Stimulated activated CD4-positive, alpha-beta T cell treated with anti-CD3 and anti-CD28 coated beads, TNF-alpha, amount 100 ng/mL, for 48 hours (primary cell): ENCODE data around the gene GZMM.
A peak's percentile ranks its signal among the peaks of the same experiment; 100 is the strongest.
"Not testable (repeated sequence)": the region's sequence is repeated elsewhere in the genome, so short reads cannot be mapped to it uniquely, and the experiment has no call there.

Experiments
- DNase-seq, 3 donors: peaks; one replicate each; pipeline ENCODE4 v3.0.0-alpha.2; 2020; ENCODE audit warnings: low read depth in 3 of 3

GZMM gene

DNA sequence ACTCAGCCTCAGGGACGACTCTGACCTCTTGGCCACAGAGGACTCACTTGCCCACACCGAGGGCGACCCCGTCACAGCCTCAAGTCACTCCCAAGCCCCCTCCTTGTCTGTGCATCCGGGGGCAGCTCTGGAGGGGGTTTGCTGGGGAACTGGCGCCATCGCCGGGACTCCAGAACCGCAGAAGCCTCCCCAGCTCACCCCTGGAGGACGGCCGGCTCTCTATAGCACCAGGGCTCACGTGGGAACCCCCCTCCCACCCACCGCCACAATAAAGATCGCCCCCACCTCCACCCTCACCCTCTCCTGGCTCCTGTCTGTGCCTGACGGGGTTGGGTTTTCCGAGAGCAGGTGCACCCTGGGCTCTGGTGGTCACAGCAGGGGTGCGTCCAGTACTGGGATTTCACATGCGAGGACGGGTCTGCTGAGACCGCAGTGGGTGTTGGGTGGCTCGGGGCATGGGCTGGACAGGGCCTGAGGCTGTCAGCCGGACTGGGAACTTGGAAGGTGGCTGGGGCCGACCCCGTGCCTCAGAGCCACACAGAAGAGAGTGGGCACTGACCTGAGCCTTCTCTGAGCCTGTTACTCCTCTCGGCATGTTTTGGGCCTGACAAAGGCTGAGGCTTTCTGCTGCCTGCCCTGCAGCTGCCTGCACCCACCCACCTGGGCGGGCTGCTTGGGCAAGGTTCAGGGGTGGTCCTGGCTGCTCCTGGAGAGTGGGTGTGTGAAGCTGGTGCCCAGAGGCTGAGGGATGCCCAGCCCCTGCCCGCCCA is 39.5 kb downstream of the GZMM start:
- DNase-seq = no peak

DNA sequence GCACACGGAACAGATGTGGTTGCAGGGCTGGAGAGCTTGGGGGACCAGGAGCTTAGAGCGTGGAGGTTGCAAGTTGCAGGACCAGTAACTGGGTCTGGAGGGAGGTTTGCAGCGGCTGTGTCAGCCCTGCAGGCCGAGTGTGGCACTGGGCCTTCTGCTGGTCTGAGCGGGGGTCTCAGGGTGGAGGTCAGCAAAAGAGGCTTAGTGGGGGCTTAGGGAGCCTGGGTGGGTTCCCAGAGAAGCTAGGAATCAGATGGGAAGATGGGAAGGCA is 40.1 kb downstream of the GZMM start:
- no peak for DNase-seq

DNA sequence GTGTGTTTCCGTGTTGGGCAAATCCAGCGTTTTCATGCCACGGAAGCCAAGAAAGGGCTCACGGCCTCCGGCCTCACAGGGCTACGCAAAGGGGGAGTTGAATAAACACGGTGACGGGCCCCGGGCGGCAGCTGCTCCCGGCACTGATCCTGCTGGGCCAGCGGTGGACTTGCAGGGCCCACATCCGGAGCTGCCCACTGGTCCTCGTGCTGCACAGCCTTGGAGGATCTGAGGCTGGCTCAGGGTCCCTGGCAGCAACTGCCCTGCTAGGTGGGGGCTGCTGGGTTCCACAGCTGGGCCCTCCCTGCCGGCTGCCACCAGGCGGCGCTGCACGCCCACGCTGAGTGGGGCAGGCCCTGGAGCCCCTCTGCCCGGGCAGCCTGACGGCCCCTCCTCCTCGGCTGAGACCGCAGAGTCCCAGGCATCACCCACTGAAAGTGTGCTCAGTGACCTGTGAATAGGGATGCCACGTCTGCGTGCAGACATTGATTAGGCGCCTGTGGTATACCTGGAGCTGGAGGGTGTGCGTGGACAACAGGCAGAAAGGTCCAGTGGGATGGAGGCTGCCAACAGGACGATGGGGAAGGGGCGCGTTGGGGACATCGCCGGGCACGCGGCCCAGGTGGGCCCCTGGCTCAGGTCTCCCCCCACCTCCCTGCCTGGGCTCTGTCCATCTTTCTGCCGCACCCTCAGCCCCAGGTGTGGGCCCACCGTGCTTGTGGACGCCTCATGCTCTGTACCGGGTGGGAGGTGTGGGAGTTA is 40.6 kb downstream of the GZMM start:
- DNase-seq = peak in 2 of 3 donors; percentile 38 to 63

DNA sequence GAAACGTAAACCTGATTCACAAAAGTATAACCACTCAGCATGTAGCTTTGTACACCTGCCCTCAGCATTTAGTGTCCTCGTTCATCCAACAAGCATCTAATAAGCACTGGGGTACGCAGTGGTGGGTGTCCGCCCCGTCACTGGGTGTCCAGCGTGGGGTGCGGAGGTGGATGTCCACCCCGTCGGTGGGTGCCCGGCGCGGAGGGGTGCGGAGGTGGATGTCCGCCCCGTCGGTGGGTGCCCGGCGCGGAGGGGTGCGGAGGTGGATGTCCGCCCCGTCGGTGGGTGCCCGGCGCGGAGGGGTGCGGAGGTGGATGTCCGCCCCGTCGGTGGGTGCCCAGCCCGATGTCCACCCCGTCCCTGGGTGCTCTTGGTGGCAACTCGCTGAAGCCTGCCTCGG is 41.3 kb downstream of the GZMM start:
- DNase-seq = not testable (repeated sequence)

DNA sequence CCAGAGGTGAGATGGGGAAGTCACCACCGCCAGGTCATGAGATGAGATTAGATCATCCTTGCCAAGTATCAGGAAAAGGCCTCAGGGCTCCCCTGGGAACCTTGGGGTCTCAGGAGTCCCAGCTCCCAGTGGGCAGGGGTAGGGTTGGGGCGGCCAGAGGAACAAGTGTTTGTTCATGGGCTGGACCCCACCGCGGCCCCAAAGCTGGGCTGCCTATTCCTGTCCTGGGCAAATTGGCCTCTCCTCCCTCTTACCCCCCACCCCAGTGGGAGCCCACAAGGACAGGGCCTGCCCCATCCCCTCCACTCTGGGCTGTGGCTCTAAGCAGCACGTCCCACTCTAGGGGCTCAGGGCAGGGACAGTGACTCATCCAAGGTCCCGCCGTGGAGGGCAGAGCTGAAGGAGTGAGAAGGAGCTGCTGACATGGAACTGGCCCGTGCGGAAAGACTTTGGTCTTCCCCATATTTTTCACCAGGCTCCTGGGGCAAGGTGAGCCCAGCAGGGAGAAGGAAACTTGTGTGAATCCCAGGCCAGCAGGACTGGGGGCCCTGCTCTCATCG is 41.8 kb downstream of the GZMM start:
- DNase-seq = no peak

DNA sequence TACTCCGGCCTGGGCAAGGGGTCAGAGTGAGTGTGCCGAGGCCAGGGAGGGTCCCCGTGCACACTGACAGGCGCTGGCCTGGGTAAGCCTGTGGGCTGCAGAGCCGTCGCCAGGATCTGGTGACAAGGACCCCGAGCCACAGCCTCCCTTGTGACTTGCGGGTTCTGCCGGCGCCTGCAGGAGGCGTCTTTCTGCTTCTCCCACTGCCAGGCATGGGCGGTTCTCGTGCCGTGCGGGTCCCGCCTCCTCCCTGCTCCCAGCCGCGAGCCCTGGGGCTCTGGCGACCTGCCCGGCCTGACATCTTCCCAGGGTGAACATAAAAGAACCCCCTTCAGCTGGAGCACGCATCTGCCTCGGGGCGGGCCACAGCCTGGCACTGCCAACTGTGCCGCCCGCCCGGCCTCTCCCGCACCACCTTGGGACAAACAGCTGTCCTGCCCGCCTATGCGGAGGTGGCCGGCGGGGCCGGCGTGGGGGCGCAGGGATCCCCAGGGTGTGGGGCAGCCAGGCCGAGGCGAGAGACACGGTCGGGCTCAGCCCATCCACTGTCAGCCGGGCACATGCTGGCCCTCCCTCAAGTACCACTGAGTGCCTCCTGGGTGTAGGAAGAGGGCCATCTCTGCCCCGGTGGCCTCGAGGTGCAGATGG is 44.4 kb downstream of the GZMM start:
- DNase-seq = peak in 2 of 3 donors; percentile 43 to 67

DNA sequence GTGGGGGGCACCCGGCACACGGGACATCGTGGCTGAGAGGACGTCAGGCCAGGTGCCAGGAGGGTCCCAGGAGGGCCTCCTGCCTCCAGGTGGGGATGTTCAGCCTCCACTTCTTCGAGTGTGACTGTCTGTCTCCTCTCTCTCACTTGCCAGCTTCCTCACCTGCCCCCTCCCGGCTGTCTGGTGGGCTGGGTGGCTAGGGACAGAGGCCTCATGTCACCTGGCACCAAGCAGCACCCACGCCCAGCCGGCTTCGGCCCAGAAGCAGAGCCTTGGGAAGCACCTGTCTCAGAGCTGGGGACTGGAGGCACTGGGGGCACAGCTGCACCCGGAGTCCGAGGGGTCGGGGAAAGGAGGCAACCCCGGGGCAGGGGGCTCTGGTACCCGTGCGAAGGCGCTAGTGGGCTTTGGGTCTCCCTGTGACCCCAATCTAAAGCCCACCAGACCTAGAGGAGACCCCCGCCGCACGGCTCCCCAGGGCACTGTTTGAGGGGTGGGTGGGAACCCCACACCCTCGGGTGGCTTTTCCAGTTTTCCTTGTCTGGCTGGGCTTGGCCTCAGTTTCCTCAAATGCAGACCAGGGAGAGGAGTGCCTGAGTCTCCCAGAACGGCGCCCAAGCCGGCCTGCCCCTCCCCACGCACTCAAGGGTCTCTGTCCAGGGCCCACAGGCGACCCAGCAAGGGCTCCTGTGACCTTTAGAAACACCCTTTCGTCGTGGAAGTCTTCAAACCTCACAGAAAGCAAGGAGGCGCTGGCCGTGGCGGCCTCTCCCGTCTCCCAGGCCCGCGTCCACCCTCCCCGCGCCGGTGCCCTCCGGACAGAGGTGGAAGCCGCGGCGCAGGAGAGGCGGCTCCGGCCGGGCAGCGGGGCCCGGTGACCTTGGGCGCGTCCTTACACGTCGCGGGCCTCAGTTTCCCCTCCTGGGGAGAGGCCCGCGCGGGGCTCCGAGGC is 45.2 kb downstream of the GZMM start:
- DNase-seq = no peak

DNA sequence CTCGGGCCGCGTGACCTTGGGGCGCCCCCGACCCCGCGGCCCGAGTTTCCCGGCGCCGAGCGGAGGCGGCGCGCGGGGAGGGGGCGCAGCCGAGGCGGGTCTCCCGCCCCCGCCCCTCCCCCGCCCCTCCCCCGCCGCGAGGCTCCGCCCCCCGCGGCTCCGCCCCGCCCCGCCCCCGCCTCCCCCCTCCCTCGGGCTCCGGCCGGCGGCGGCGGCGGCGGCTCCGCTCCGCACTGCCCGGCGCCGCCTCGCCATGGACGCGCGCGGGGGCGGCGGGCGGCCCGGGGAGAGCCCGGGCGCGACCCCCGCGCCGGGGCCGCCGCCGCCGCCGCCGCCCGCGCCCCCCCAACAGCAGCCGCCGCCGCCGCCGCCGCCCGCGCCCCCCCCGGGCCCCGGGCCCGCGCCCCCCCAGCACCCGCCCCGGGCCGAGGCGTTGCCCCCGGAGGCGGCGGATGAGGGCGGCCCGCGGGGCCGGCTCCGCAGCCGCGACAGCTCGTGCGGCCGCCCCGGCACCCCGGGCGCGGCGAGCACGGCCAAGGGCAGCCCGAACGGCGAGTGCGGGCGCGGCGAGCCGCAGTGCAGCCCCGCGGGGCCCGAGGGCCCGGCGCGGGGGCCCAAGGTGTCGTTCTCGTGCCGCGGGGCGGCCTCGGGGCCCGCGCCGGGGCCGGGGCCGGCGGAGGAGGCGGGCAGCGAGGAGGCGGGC is 46.0 kb downstream of the GZMM start, which contains the start of gene HCN2:
Gene HCN2 (plus strand): TSS at position 189 of the 703 bp plus-strand sequence. CDS start 65 bp downstream, at position 254.
- DNase-seq = no peak

DNA sequence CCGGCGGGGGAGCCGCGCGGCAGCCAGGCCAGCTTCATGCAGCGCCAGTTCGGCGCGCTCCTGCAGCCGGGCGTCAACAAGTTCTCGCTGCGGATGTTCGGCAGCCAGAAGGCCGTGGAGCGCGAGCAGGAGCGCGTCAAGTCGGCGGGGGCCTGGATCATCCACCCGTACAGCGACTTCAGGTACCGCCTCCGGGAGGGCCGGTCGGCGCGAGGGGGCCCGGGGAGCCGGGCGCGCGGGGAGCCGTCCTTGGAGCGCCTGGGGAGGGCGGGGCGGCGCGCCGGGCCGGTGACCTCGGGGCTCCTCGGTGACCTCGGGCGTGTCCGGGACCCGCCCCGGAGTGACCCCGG is 46.5 kb downstream of the GZMM start:
- no peak for DNase-seq

DNA sequence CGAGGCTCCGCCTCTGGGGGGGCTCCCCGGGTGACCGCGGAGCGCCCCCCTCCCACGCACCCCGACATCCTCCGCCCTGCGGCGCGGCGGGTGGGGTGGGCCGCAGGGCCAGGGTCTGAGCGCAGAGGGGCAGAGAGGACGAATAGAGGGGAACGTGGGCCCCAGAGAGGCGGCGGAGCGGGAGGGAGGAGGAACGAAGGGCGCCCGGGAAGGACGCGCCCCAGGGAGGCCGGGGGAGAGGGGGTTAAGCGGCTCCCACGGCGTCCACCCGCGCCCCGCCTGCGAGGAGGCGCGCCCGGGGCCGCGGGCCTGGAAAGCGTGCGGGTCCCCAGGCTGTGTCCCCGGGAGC is 46.9 kb downstream of the GZMM start:
- no peak for DNase-seq

DNA sequence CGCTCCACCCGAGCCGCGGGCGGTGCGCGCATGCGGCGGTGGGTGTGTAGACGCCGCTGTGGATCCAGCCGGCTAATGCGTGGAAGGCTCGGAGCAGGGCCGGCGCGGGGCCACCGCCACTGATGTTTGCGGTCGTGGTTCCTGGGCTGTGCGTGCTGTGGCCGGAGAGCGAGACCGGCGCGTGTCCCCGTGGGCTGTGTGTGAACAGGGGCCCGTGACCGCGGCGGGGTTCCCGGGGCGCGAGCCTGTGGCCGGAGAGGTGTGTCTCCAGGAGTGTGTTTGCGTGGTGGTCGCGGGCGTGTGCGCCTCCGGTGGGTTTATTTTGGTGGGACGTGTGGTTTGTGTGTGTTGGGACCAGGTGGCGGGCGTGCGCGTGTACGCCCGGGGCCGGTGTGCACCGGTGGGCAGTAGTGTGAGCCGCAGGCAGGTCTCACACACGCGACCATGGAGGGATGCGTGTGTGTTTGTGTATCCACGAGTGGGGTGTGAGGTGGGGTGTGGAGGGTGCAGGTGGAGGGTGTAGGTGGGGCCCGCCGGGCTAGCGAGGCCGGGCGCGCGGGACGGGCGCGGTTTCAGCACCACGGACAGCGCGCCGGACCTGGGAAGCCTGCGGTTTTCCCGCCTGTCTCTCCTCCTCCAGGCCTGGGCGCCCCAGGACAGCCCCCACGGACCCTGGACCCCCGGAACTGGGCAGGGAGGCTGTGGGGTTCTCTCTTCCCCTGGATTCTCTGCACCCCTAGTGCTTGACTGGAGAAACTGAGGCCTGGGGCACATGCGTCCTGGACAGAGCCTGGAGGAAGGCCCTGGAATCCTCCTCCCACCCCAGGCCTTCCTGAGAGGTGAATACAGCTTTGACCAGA is 47.5 kb downstream of the GZMM start:
- no peak for DNase-seq

DNA sequence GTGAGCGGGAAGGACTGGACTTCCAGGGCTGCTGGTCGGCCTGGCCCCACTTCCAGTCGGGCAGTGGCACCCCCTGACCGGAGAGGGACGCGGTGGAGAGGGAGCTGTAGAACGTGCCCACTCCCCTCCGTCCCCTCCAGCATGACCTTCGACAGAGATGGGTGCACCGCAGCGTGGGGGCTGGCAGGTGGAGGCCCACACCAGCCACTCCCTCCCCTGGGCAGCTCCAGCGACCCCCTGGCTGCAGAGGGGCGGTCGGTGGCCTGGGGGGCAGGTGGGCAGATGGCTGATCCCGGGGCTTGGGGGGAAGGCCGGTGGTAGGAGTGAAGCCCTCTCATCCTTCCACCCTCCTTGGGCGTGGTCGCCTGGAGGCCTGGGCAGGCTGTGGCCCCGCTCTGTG is 48.2 kb downstream of the GZMM start:
- DNase-seq = no peak

DNA sequence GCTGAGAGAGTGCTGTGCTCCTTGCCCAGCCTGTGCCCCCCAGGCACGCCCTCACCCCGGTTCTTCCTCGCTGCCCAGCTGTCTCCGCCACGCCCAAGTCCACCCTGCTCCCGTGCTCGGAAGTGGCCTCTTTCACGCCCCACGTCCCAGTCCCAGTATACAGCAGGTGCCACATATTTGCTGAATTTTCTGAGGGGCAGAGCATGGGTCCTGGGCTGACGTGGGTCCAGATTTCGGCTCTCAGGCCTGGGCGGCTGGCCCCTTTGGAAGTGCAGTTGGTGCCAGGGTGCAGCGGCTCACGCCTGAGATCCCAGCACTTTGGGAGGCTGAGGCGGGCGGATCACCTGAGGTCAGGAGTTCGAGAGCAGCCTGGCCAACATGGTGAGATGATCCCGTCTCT is 49.2 kb downstream of the GZMM start:
- DNase-seq = no peak

DNA sequence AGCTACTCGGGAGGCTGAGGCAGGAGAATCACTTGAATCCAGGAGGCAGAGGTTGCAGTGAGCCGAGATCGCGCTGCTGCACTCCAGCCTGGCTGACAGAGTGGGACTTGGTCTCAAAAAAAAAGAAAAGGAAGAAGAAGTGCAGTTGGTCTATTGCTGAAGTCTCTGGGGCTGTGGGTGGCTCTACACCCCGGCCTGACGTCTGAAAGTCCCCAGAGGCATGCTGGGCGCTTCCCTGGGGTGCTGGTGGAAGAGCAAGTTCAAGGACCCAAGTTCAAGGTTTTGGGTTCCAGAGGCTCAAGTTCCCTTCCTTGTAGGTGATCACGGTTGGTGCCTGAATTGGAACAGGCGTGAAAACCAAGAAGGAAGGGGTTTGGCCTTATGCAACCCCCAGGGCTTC is 49.7 kb downstream of the GZMM start:
- DNase-seq = no peak

DNA sequence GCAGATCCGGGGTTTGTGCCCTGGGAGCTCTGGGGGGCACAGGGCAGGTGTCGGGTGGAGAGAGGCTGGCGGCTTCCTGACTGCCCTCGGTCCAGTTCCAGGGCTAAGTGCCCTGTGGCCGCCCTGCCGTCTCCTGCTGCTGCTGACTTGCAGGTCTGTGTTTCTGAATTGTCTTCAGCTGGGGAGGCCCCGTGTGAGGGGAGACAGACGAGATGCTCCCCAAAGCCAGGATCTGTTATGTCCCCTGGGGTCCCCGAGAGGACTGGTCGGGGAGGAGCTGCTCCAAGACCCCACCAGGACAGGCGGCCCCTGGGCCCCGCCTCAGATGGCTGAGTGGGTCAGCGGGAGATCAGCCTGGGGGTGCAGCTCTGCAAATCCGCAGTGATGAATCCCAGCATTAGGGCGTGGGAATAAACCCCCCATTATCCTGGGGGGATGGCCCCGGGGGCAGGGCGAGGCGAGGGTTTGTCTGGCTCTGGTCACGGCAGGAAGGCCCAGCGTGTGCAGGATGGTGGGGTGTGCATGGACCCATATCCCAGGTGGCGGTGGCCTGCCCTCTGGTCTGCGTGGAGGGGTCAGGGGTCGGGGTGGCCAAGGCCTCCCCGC is 50.5 kb downstream of the GZMM start:
- no peak for DNase-seq

DNA sequence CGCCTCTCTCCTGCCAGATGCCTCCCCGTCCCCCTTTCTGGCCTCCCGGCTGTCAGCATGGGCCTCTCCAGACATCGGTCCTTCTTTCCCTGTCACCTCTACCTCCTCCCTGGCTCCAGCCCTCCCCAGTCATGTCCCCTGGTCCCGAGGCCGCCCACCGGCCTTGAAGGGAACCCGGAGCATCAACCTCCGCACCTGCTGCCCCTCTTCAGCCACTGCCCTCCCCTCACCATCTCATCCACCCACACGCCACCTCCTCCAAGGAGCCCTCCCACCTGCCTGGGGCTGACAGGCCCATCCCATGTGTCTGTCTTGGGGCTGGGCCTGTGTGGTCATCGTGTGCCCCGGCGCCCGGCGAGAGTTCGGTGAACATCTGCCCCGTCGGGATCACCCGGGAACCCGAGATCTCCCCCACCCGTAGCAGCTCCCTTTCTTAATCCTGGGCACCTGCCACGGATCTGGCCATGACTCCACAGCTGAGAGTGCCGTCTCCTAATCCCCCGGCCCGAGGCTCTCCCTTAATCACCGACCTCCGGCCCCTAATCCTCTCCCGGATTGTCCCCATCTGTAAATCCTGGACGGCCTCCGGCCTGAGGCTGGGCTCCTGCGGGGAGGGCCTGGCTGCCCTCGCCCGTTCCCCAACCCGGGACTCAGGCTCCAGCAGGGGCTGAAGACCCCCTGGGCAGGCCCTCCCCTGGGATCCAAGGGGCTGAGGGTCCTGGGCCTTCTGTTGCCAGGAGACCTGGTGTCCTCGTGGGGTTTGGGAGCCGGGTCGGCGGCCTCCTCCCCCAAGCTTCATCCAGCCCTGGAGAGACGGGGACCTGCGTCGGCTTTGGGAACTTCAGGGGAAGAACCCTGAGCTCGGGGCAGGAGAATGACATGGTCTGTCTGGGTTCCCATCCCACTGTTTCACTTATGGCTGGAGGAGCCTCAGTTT is 51.7 kb downstream of the GZMM start:
- no peak for DNase-seq

DNA sequence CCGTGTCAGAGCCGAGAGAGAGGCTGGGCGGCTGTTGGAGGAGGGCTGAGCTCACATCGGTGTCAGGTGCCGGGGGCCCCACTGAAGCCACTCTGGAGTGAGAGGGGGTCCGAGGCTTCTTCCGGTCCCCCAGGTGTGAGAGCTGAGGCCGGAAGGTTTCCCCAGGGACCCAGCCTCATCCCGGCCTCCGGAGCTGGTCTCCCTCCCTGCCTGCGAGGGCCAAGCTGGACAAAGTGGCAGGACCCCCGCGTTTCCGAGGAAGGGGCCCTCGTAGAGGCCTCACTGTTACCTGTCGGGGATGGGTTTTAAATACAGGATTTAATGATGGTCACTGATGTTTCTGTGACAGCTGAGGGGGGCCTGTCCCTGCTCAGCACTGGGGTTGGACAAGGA is 52.4 kb downstream of the GZMM start:
- no peak for DNase-seq
